HepG2 (cell line): Measurements from ENCODE around the gene ALDH3A2. TPM values are rescaled to one million over a fixed set of nuclear protein-coding genes. Genes with fewer than 3 reads are reported as not detected.

ENCODE experiments used
- ARID4A ChIP-seq: sonication (generic); formaldehyde crosslinking; IDR thresholded peaks from 2 replicates; pipeline ENCODE4 v1.5.0; 2020; ENCODE audit warnings: mild to moderate bottlenecking, missing genetic modification reagents, borderline replicate concordance
- CTCF ChIP-seq: sonication (generic); formaldehyde crosslinking; IDR thresholded peaks from 2 replicates; pipeline ENCODE4 v1.5.0; 2020; ENCODE audit warnings: mild to moderate bottlenecking, missing genetic modification reagents, moderate library complexity
- GMEB1 ChIP-seq: sonication (generic); formaldehyde crosslinking; IDR thresholded peaks from 2 replicates; pipeline ENCODE4 v1.5.1; 2020; ENCODE audit warnings: missing genetic modification reagents, mild to moderate bottlenecking, borderline replicate concordance
- HDAC2 ChIP-seq: sonication (generic); formaldehyde crosslinking; IDR thresholded peaks from 2 replicates; pipeline ENCODE4 v1.4.0; 2020; ENCODE audit warnings: missing genetic modification reagents
- HMGA1 ChIP-seq: sonication (generic); formaldehyde crosslinking; conservative IDR thresholded peaks from 2 replicates; pipeline ENCODE4 v1.4.0; 2020; ENCODE audit warnings: missing genetic modification reagents
- HOXA3 ChIP-seq: sonication (generic); formaldehyde crosslinking; IDR thresholded peaks from 2 replicates; pipeline ENCODE4 v1.5.0; 2020; ENCODE audit warnings: missing genetic modification reagents
- IRF1 ChIP-seq: sonication (generic); formaldehyde crosslinking; IDR thresholded peaks from 2 replicates; pipeline ENCODE4 v1.4.0; 2020; ENCODE audit warnings: low read depth, mild to moderate bottlenecking, missing genetic modification reagents
- MIXL1 ChIP-seq: IDR thresholded peaks from 2 replicates; pipeline ENCODE4 v1.6.1; 2016
- NKX3-1 ChIP-seq: sonication (generic); formaldehyde crosslinking; IDR thresholded peaks from 2 replicates; pipeline ENCODE4 v1.5.0; 2020; ENCODE audit warnings: missing genetic modification reagents
- RAD21 ChIP-seq: fragments of 450-650 bp; formaldehyde crosslinking; IDR thresholded peaks from 2 replicates; pipeline ENCODE4 v1.5.0; 2020; ENCODE audit warnings: mild to moderate bottlenecking
- SMARCC2 ChIP-seq: fragments of 450-650 bp; IDR thresholded peaks from 2 replicates; pipeline ENCODE4 v1.6.1; 2017; ENCODE audit warnings: antibody characterized with exemption, mild to moderate bottlenecking
- STAT6 ChIP-seq: sonication (generic); formaldehyde crosslinking; IDR thresholded peaks from 2 replicates; pipeline ENCODE4 v1.4.0; 2020; ENCODE audit warnings: missing genetic modification reagents, mild to moderate bottlenecking, borderline replicate concordance
- ZBTB37 ChIP-seq: sonication (generic); formaldehyde crosslinking; IDR thresholded peaks from 2 replicates; pipeline ENCODE4 v1.4.0; 2020; ENCODE audit warnings: mild to moderate bottlenecking, missing genetic modification reagents
- ZBTB7B ChIP-seq: sonication (generic); formaldehyde crosslinking; IDR thresholded peaks from 2 replicates; pipeline ENCODE4 v1.4.0; 2020; ENCODE audit warnings: missing genetic modification reagents
- ZNF354B ChIP-seq: sonication (generic); formaldehyde crosslinking; IDR thresholded peaks from 2 replicates; pipeline ENCODE4 v1.8.0; 2022; ENCODE audit warnings: mild to moderate bottlenecking, missing genetic modification reagents
- ZNF879 ChIP-seq: sonication (generic); formaldehyde crosslinking; IDR thresholded peaks from 2 replicates; pipeline ENCODE4 v1.8.1; 2023; ENCODE audit warnings: missing genetic modification reagents
- polyA plus RNA-seq, 8 experiments: library from polyadenylated mRNA; depleted of rRNA in 3 of 8; stranded (reverse) in 7 of 8; unstranded in 1 of 8; fragments of >200 nt; fragmentation: Illumina TruSeq in 4 of 8; extraction: Trizol in 4 of 8; gene quantifications; 2 replicates each; pipeline versions ENCODE4 v1.2.1 to v1.2.3, GENCODE V29; 2011 to 2016; ENCODE audit warnings: low read depth in 4 of 8, missing spikeins in 1 of 8, mixed read lengths in 1 of 8; ENCODE audit not compliant: insufficient read depth in 1 of 8
- total RNA-seq, 5 experiments: library from RNA; depleted of rRNA; stranded (reverse); fragments of >200 nt; fragmentation: Illumina TruSeq; extraction: Trizol; gene quantifications; 2 replicates each; pipeline ENCODE4 v1.2.3, GENCODE V29; 2016; ENCODE audit warnings: low read depth in 1 of 5

The ALDH3A2 gene
- total and polyA plus RNA-seq, 2 of the 13 experiments (the other 11 are each of a cell fraction or from before 2014, with no cell fraction given): 80.8 to 180 TPM

GRCh38 chr17:19656851-19657581 lies 8.5 kb downstream of the ALDH3A2 start (continued):
- TF ChIP-seq HOXA3: 0 out of 2 replicates have a peak, but pooled peaks have one; percentile 15
- TF ChIP-seq ZNF879 (CRISPR knock-in tag): no peak
- peak; percentile 44; the same call in 1 of the 2 replicates for TF ChIP-seq HDAC2
- no peak for TF ChIP-seq ZNF354B (CRISPR knock-in tag)
- no peak for TF ChIP-seq STAT6
- no peak for TF ChIP-seq MIXL1
- TF ChIP-seq ZBTB7B (CRISPR knock-in tag): peak; percentile 37; the same call in 1 of the 2 replicates
- no peak for TF ChIP-seq RAD21
- no peak for TF ChIP-seq HMGA1 (CRISPR knock-in tag)
- peak; percentile 74; the same call in 1 of the 2 replicates for TF ChIP-seq ZBTB37 (CRISPR knock-in tag)
- no peak for TF ChIP-seq GMEB1 (CRISPR knock-in tag)
- TF ChIP-seq SMARCC2: no peak
- TF ChIP-seq ARID4A (CRISPR knock-in tag): no peak; the same call in 1 of the 2 replicates
- no peak for TF ChIP-seq CTCF
- no peak for TF ChIP-seq NKX3-1 (CRISPR knock-in tag)
- TF ChIP-seq IRF1 (CRISPR knock-in tag): no peak
